Karpas-422 (cell line): Measurements from ENCODE around the gene TIMM17B. TPM values are rescaled to one million over a fixed set of nuclear protein-coding genes. Genes with fewer than 3 reads are reported as not detected.

Source experiments
- DNase-seq: peaks from one replicate; pipeline ENCODE4 v3.0.0-alpha.2; 2015
- H2AFZ ChIP-seq: fragments of 200-600 bp; sonication (generic); 2 replicates; pipeline ENCODE4 v1.6.1; 2014; ENCODE audit warnings: antibody characterized with exemption, low read length, mixed read lengths
- H3K27ac ChIP-seq: fragments of 200-600 bp; sonication (generic); 2 replicates; pipeline ENCODE4 v1.5.1; 2014; ENCODE audit warnings: mild to moderate bottlenecking, low read length, moderate library complexity
- H3K27me3 ChIP-seq: fragments of 200-600 bp; sonication (generic); 2 replicates; pipeline ENCODE4 v1.6.1; 2014; ENCODE audit warnings: low read length, mixed read lengths
- H3K36me3 ChIP-seq: fragments of 200-600 bp; sonication (generic); 2 replicates; pipeline ENCODE4 v1.6.1; 2014; ENCODE audit warnings: low read length, mixed read lengths; ENCODE audit not compliant: insufficient read depth
- H3K4me1 ChIP-seq: fragments of 200-600 bp; sonication (generic); 2 replicates; pipeline ENCODE4 v1.6.1; 2014; ENCODE audit warnings: mild to moderate bottlenecking, low read length, mixed read lengths
- H3K4me2 ChIP-seq: fragments of 200-600 bp; sonication (generic); 2 replicates; pipeline ENCODE4 v1.6.1; 2014; ENCODE audit warnings: low read length, low read depth, mild to moderate bottlenecking; ENCODE audit not compliant: poor library complexity, severe bottlenecking
- H3K4me3 ChIP-seq: fragments of 200-600 bp; sonication (generic); 2 replicates; pipeline ENCODE4 v1.5.1; 2014; ENCODE audit warnings: mild to moderate bottlenecking, antibody characterized with exemption, low read length, mixed read lengths
- H3K79me2 ChIP-seq: fragments of 200-600 bp; sonication (generic); 2 replicates; pipeline ENCODE4 v1.6.1; 2014; ENCODE audit warnings: mild to moderate bottlenecking, low read length, mixed read lengths
- H3K9ac ChIP-seq: fragments of 200-600 bp; sonication (generic); 2 replicates; pipeline ENCODE4 v1.6.0; 2014; ENCODE audit warnings: low read length
- H3K9me2 ChIP-seq: fragments of 200-600 bp; sonication (generic), shearing (Covaris generic); replicated peaks from 2 replicates; pipeline ENCODE4 v1.6.0; 2014; ENCODE audit warnings: mild to moderate bottlenecking, low read length, moderate library complexity; ENCODE audit not compliant: insufficient read depth
- H3K9me3 ChIP-seq: fragments of 300-700, 200-600 bp; sonication (generic); 2 replicates; pipeline ENCODE4 v1.6.1; 2014; ENCODE audit warnings: low read length, mixed read lengths
- H4K20me1 ChIP-seq: fragments of 200-600 bp; sonication (generic); 2 replicates; pipeline ENCODE4 v1.6.1; 2014; ENCODE audit warnings: mild to moderate bottlenecking, antibody characterized with exemption, low read length, low read depth; ENCODE audit not compliant: insufficient read depth
- total RNA-seq: library from RNA; depleted of rRNA; stranded (reverse); fragments of >200 nt; shearing (Covaris generic); gene quantifications from 2 replicates; pipeline ENCODE4 v1.2.3, GENCODE V29; 2014; ENCODE audit warnings: low replicate concordance

The TIMM17B gene
- total RNA-seq, 1 experiment from 2014 or later = 84.5 TPM

GRCh38 chrX:48905090-48905790, 7.7 kb upstream of the TIMM17B start:
- no peaks in the 10 kb centered on the region for H3K27me3 ChIP-seq
- H3K4me1 ChIP-seq = peaks cover 3% of the 10 kb centered on the region
- H3K9me3 ChIP-seq = no peaks in the 10 kb centered on the region
- no peak overlapping the region for H3K27ac ChIP-seq
- H3K4me3 ChIP-seq = no peak overlapping the region
- no peak overlapping the region for H3K4me2 ChIP-seq
- H4K20me1 ChIP-seq = no peaks in the 10 kb centered on the region
- H3K36me3 ChIP-seq = no peaks in the 10 kb centered on the region
- no peaks in the 10 kb centered on the region for H3K9me2 ChIP-seq
- H2AFZ ChIP-seq = no peak overlapping the region
- no peak for DNase-seq
- no peak overlapping the region for H3K9ac ChIP-seq
- peaks cover 9% of the 10 kb centered on the region for H3K79me2 ChIP-seq

GRCh38 chrX:48904626-48905025, 7.1 kb upstream of the TIMM17B start:
- Histone ChIP-seq H3K79me2 (peaks cover 6% of the 10 kb centered on the region), H2AFZ (no peak overlapping the region), H3K9me3 (no peaks in the 10 kb centered on the region), H3K27me3 (no peaks in the 10 kb centered on the region), H3K4me1 (peaks cover 2% of the 10 kb centered on the region), H3K9me2 (no peaks in the 10 kb centered on the region), H3K27ac (no peak overlapping the region), H3K36me3 (no peaks in the 10 kb centered on the region), H3K4me3 (no peak overlapping the region), H3K4me2 (no peak overlapping the region), H3K9ac (no peak overlapping the region), H4K20me1 (no peaks in the 10 kb centered on the region)
- DNase-seq = no peak

- Histone ChIP-seq H3K27ac (no peak overlapping the region), H3K9me3 (no peaks in the 10 kb centered on the region), H4K20me1 (no peaks in the 10 kb centered on the region), H3K79me2 (peaks cover 7% of the 10 kb centered on the region), H3K4me1 (peaks cover 6% of the 10 kb centered on the region), H3K9ac (no peak overlapping the region), H3K4me3 (no peak overlapping the region), H3K27me3 (no peaks in the 10 kb centered on the region), H3K9me2 (no peaks in the 10 kb centered on the region), H3K4me2 (no peak overlapping the region), H2AFZ (no peak overlapping the region), H3K36me3 (no peaks in the 10 kb centered on the region)
- no peak for DNase-seq
Observed at GRCh38 chrX:48904180-48904579, 6.6 kb upstream of the TIMM17B start.

- Histone ChIP-seq H3K9ac (no peak overlapping the region), H3K36me3 (no peaks in the 10 kb centered on the region), H4K20me1 (no peaks in the 10 kb centered on the region), H3K79me2 (peaks cover 10% of the 10 kb centered on the region), H3K4me3 (no peak overlapping the region), H3K4me2 (no peak overlapping the region), H3K4me1 (peaks cover 12% of the 10 kb centered on the region), H3K9me2 (no peaks in the 10 kb centered on the region), H3K27me3 (no peaks in the 10 kb centered on the region), H2AFZ (no peak overlapping the region), H3K27ac (no peak overlapping the region), H3K9me3 (no peaks in the 10 kb centered on the region)
- no peak for DNase-seq
Observed at GRCh38 chrX:48903290-48903689, 5.7 kb upstream of the TIMM17B start.

- Histone ChIP-seq H3K4me2 (no peak overlapping the region), H3K4me1 (peaks cover 13% of the 10 kb centered on the region), H3K79me2 (peaks cover 10% of the 10 kb centered on the region), H3K9me2 (no peaks in the 10 kb centered on the region), H3K9ac (no peak overlapping the region), H3K27me3 (no peaks in the 10 kb centered on the region), H2AFZ (no peak overlapping the region), H3K9me3 (no peaks in the 10 kb centered on the region), H3K36me3 (no peaks in the 10 kb centered on the region), H4K20me1 (no peaks in the 10 kb centered on the region), H3K4me3 (no peak overlapping the region), H3K27ac (no peak overlapping the region)
- no peak for DNase-seq
Observed at GRCh38 chrX:48902776-48903175, 5.2 kb upstream of the TIMM17B start.

GRCh38 chrX:48902135-48902534, 4.6 kb upstream of the TIMM17B start:
- Histone ChIP-seq H3K4me3 (no peak overlapping the region), H3K9me2 (no peaks in the 10 kb centered on the region), H3K4me2 (no peak overlapping the region), H3K27ac (no peak overlapping the region), H3K27me3 (no peaks in the 10 kb centered on the region), H3K9me3 (no peaks in the 10 kb centered on the region), H2AFZ (no peak overlapping the region), H3K9ac (no peak overlapping the region), H4K20me1 (no peaks in the 10 kb centered on the region), H3K36me3 (no peaks in the 10 kb centered on the region), H3K4me1 (peaks cover 13% of the 10 kb centered on the region), H3K79me2 (peaks cover 13% of the 10 kb centered on the region)
- no peak for DNase-seq

- H3K4me2 ChIP-seq = no peak overlapping the region
- H4K20me1 ChIP-seq = no peaks in the 10 kb centered on the region
- H3K4me1 ChIP-seq = peaks cover 19% of the 10 kb centered on the region
- no peak overlapping the region for H3K9ac ChIP-seq
- no peak overlapping the region for H3K27ac ChIP-seq
- no peaks in the 10 kb centered on the region for H3K27me3 ChIP-seq
- no peaks in the 10 kb centered on the region for H3K9me2 ChIP-seq
- H2AFZ ChIP-seq = no peak overlapping the region
- H3K79me2 ChIP-seq = peaks cover 23% of the 10 kb centered on the region
- DNase-seq = no peak
- no peaks in the 10 kb centered on the region for H3K36me3 ChIP-seq
- H3K4me3 ChIP-seq = no peak overlapping the region
- H3K9me3 ChIP-seq = no peaks in the 10 kb centered on the region
Observed at GRCh38 chrX:48901069-48901468, 3.5 kb upstream of the TIMM17B start.

GRCh38 chrX:48899078-48899410, 1.5 kb upstream of the TIMM17B start:
- Histone ChIP-seq H3K27ac (peak overlapping the region; percentile 84), H3K4me2 (peak overlapping the region; percentile 79), H3K36me3 (no peaks in the 10 kb centered on the region), H3K9me3 (no peaks in the 10 kb centered on the region), H3K27me3 (no peaks in the 10 kb centered on the region), H3K4me1 (peaks cover 19% of the 10 kb centered on the region), H3K4me3 (peak overlapping the region; percentile 58; the same call in 1 of the 2 replicates), H3K9me2 (no peaks in the 10 kb centered on the region), H3K79me2 (peaks cover 23% of the 10 kb centered on the region), H4K20me1 (peaks cover 6% of the 10 kb centered on the region; the same call in 1 of the 2 replicates), H2AFZ (no peak overlapping the region), H3K9ac (peak overlapping the region; percentile 63)
- DNase-seq = no peak
